Gastrocnemius medialis (tissue), 4 donors: Measurements from ENCODE around the gene KANSL1. TPM values are rescaled to one million over a fixed set of nuclear protein-coding genes. Genes with fewer than 3 reads are reported as not detected.

Experiments
- ATAC-seq, 2 donors: fragments of 150-250 bp; one replicate each; pipeline ENCODE4 v1.9.1; 2016
- DNase-seq, 2 donors: peaks; one replicate each; pipeline ENCODE4 v3.0.0-alpha.2; 2019
- H3K27ac ChIP-seq, 4 donors: fragments of 200-600 bp; sonication (generic); 1 replicate in 1 of 4; 2 replicates in 3 of 4; pipeline ENCODE4 v1.5.1; 2016 to 2018; ENCODE audit warnings: mild to moderate bottlenecking in 2 of 4, moderate library complexity in 1 of 4
- H3K27me3 ChIP-seq, 3 donors: fragments of 200-600 bp; sonication (generic) in 2 of 3; 1 replicate in 1 of 3; 2 replicates in 2 of 3; pipeline versions ENCODE4 v1.5.1 to v1.6.0; 2016 to 2019; ENCODE audit warnings: mild to moderate bottlenecking in 1 of 3, moderate library complexity in 1 of 3
- H3K36me3 ChIP-seq, 2 donors: fragments of 200-600 bp; sonication (generic) in 1 of 2; one replicate each; pipeline ENCODE4 v1.5.1; 2017 to 2018
- H3K4me1 ChIP-seq, 2 donors: fragments of 200-600 bp; sonication (generic) in 1 of 2; one replicate each; pipeline ENCODE4 v1.5.1; 2016 to 2017; ENCODE audit warnings: mild to moderate bottlenecking in 2 of 2
- H3K4me3 ChIP-seq, 4 donors: fragments of 200-600 bp; sonication (generic) in 3 of 4; 1 replicate in 1 of 4; 2 replicates in 3 of 4; pipeline ENCODE4 v1.5.1; 2016 to 2019; ENCODE audit warnings: mild to moderate bottlenecking in 2 of 4
- H3K9me3 ChIP-seq, 3 donors: fragments of 200-600 bp; sonication (generic) in 2 of 3; 1 replicate in 1 of 3; 2 replicates in 2 of 3; pipeline ENCODE4 v1.5.1; 2016 to 2019
- POLR2A ChIP-seq, 2 donors: fragments of 450-650 bp; IDR thresholded peaks; one replicate each; pipeline ENCODE4 v1.6.1; 2017; ENCODE audit warnings: antibody characterized with exemption in 2 of 2, mild to moderate bottlenecking in 2 of 2, moderate library complexity in 2 of 2
- in situ Hi-C, 4 donors: fragments of 200-750 bp; cut with MboI; loops; one replicate each; pipeline versions ENCODE4 v1.15.0 to v1.8.0; 2017; ENCODE audit warnings: low sequenced_read_pairs in 4 of 4
- intact Hi-C: fragments of 100-400 bp; cut with DNase I; formaldehyde crosslinking; loops from one replicate; pipeline ENCODE4 v1.15.1; 2023; ENCODE audit warnings: low total_unique reads
- total RNA-seq, 4 donors: library from RNA; depleted of rRNA; stranded (reverse); fragments of >200 nt; gene quantifications; one replicate each; pipeline versions ENCODE4 v1.1.0 to v1.2.3, GENCODE V29; 2016
- TF ChIP-seq, protein P1 (sequence below), 5 experiments: fragments of 450-650 bp in 3 of 5; fragments of 200-600 bp in 2 of 5; sonication (generic) in 2 of 5; IDR thresholded peaks in 4 of 5; conservative IDR thresholded peaks in 1 of 5; 1 replicate in 4 of 5; 2 replicates in 1 of 5; pipeline ENCODE4 v1.5.1; 2016 to 2019; ENCODE audit warnings: antibody characterized with exemption in 5 of 5, mild to moderate bottlenecking in 3 of 5, moderate library complexity in 3 of 5

KANSL1 gene
- total RNA-seq, 4 donors from 2014 or later, result 19.9 to 35.9 (median 31.2) TPM

DNA sequence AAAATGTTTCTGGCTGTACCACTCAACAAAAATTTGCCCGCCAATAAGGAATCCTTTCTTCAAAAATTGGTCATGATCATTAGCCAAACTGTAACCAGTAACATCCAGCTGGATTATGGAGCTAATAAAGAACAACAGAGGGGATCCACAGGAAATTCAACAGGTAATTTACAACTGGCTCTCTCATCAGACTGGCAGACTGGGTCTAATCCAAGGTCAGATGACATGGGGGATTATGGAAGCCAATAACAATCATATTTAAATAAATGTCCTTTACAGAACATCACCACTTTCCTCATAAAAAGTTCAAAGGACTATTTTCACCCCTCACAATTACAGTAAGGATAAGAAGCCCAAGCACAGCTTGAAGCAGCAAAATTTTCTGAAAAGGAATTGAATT is 66.4 kb downstream of the KANSL1 start:
- Histone ChIP-seq H3K36me3 (no peaks in the 10 kb centered on the region), H3K27me3 (no peaks in the 10 kb centered on the region), H3K4me1 (peaks cover 91 to 93% of the 10 kb centered on the region in 2 donors), H3K9me3 (no peaks in the 10 kb centered on the region), H3K4me3 (no peak overlapping the region), H3K27ac (no peak overlapping the region)
- no peak for ATAC-seq
- intact Hi-C loops (no loop called here), in situ Hi-C loops (no loop called here)
- TF ChIP-seq POLR2A (IDR thresholded peaks at IDR 0.05), result no peak
- TF ChIP-seq, protein P1, sequence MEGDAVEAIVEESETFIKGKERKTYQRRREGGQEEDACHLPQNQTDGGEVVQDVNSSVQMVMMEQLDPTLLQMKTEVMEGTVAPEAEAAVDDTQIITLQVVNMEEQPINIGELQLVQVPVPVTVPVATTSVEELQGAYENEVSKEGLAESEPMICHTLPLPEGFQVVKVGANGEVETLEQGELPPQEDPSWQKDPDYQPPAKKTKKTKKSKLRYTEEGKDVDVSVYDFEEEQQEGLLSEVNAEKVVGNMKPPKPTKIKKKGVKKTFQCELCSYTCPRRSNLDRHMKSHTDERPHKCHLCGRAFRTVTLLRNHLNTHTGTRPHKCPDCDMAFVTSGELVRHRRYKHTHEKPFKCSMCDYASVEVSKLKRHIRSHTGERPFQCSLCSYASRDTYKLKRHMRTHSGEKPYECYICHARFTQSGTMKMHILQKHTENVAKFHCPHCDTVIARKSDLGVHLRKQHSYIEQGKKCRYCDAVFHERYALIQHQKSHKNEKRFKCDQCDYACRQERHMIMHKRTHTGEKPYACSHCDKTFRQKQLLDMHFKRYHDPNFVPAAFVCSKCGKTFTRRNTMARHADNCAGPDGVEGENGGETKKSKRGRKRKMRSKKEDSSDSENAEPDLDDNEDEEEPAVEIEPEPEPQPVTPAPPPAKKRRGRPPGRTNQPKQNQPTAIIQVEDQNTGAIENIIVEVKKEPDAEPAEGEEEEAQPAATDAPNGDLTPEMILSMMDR (IDR thresholded peaks at IDR 0.05 in 4 of 5, conservative IDR thresholded peaks at IDR 0.05 in 1 of 5), result no peak
- DNase-seq, result no peak

DNA sequence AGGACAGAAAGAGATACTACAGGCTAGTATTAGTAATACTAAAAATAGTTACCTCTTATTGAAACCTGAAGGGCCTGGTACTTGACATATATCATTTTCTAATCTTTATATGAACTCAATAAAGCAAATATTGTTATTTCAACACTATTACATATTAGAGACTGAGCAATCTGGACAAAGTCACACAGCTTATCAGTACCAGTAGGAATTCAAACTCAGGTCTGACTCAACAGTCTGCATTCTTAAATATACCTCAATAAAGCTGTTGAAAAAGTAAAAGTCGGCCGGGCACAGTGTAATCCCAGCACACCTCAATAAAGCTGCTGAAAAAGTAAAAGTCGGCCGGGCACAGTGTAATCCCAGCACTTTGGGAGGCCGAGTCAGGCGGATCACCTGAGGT is 67.4 kb downstream of the KANSL1 start:
- no peaks in the 10 kb centered on the region for H3K36me3 ChIP-seq
- peak overlapping the region in 3 of 4 donors; percentile 1 to 36 (median 16) for H3K27ac ChIP-seq
- peaks cover 91 to 93% of the 10 kb centered on the region in 2 donors for H3K4me1 ChIP-seq
- H3K27me3 ChIP-seq, result no peaks in the 10 kb centered on the region
- no peak overlapping the region for H3K4me3 ChIP-seq
- no peak for DNase-seq
- in situ Hi-C loops, result no loop called here
- ATAC-seq, result no peak
- no peak for TF ChIP-seq POLR2A (IDR thresholded peaks at IDR 0.05)
- TF ChIP-seq, protein P1 (IDR thresholded peaks at IDR 0.05 in 4 of 5, conservative IDR thresholded peaks at IDR 0.05 in 1 of 5), result no peak
- intact Hi-C loops, result no loop called here
- no peaks in the 10 kb centered on the region for H3K9me3 ChIP-seq

DNA sequence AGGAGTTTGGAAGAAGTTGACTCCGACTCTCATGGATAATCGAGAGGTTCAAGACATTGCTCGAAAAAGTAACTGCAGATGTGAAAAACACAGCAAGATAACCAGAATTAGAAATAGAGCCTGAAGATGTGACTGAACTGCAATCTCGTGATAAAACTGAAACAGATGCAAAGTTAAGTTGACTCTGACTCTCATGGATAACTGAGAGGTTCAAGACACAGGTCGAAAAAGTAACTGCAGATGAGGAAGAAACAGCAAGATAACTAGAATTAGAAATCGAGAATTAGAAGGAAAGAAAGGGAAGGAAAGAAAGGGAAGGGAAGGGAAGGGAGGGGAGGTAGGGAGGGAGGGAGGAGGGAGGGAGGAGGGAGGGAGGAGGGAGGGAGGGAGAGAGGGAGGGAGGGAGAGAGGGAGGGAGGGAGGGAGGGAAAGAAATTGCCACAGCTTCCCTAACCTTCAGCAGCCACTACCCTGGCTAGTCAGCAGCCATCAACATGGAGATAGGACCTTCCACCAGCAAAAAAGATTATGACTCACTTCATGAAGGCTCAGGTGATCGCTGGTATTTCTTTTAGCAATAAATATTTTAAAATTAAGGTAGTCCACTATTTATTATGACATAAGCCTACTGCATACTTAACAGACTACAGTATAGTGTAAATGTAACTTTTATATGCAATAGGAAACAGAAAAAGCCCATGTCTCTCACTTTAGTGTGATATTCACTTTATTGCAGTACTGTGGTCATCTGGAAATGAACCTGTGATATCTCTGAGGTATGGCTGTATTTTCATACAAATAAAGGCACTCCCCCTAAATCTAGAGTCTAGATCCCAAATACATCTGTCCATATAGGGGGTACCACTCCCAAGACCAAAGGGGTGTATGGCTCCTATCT is 68.3 kb downstream of the KANSL1 start:
- Histone ChIP-seq H3K27ac (peak overlapping the region; percentile 12 to 36 (median 21)), H3K9me3 (no peaks in the 10 kb centered on the region), H3K36me3 (no peaks in the 10 kb centered on the region), H3K4me3 (no peak overlapping the region), H3K27me3 (no peaks in the 10 kb centered on the region), H3K4me1 (peaks cover 91 to 93% of the 10 kb centered on the region in 2 donors)
- DNase-seq (no peak), ATAC-seq (no peak)
- in situ Hi-C loops, result no loop called here
- TF ChIP-seq, protein P1 (IDR thresholded peaks at IDR 0.05 in 4 of 5, conservative IDR thresholded peaks at IDR 0.05 in 1 of 5), result no peak
- TF ChIP-seq POLR2A (IDR thresholded peaks at IDR 0.05), result no peak
- intact Hi-C loops, result no loop called here

DNA sequence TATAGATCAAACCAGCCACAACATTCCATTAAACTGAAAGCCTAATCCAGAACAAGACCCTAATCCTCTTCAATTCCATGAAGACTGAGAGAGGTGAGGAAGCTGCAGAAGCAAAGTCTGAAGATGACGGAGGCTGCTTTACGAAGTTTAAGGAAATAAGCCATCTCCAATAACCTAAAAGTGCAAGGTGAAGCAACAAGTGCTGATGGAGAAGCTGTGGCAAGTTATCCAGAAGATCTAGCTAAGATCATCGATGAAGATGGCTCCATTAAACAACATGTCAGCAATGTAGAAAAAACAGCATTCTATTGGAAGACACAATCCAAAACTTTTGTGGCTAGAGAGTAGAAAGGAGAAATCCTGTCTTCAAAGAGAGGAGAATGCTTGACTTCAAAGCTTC is 69.6 kb downstream of the KANSL1 start:
- ATAC-seq, result no peak
- in situ Hi-C loops, result no loop called here

More for the DNA sequence above, 69.6 kb downstream of the KANSL1 start:
- no peaks in the 10 kb centered on the region for H3K27me3 ChIP-seq
- no peaks in the 10 kb centered on the region for H3K9me3 ChIP-seq
- no peak for DNase-seq
- peak overlapping the region in 2 of 4 donors; percentile 30 to 51 for H3K27ac ChIP-seq
- H3K36me3 ChIP-seq, result no peaks in the 10 kb centered on the region
- TF ChIP-seq, protein P1 (IDR thresholded peaks at IDR 0.05 in 4 of 5, conservative IDR thresholded peaks at IDR 0.05 in 1 of 5), result no peak
- no peak for TF ChIP-seq POLR2A (IDR thresholded peaks at IDR 0.05)
- H3K4me3 ChIP-seq, result no peak overlapping the region
- intact Hi-C loops, result no loop called here
- H3K4me1 ChIP-seq, result peaks cover 82 to 90% of the 10 kb centered on the region in 2 donors
